Left colon (tissue), 2 donors: ENCODE data around the gene XPO1. TPM values are rescaled to one million over a fixed set of nuclear protein-coding genes. Genes with fewer than 3 reads are reported as not detected.
"Not testable (repeated sequence)": the region's sequence is repeated elsewhere in the genome, so short reads cannot be mapped to it uniquely, and the experiment has no call there.

Experiments
- ATAC-seq: fragments of 200-7000 bp; cut with Tn5 transposase; one replicate; pipeline ENCODE4 v1.9.1; 2020; ENCODE audit warnings: mild to moderate bottlenecking, moderate library complexity
- DNase-seq, 2 donors: peaks; one replicate each; pipeline ENCODE4 v3.0.0-alpha.2; 2020
- intact Hi-C, 2 donors: fragments of 100-400 bp; cut with DNase I in 1 of 2; cut with micrococcal nuclease in 1 of 2; formaldehyde crosslinking; loops; one replicate each; pipeline versions ENCODE4 v1.11.2 to v1.14.0; 2022; cut with DNase I, micrococcal nuclease
- long read RNA-seq: library from polyadenylated mRNA; unstranded; transcript quantifications from one replicate; pipeline ENCODE4 v2.0.0, GENCODE V29; 2021
- total RNA-seq, 2 donors: library from RNA; stranded (reverse); fragmentation: NEBNext Ultra II Directional; extraction: Animal tissue kit (Norgen Biotek cat#: 25700); gene quantifications; one replicate each; pipeline ENCODE4 v1.2.1, GENCODE V29; 2021
- donor health status: DM: no; HTN: no; CAD: no.
- donor health status: DM: yes; HTN: yes; CAD: no.

XPO1 gene
- 10 to 100 TPM; 58.3 to 62.6 TPM for total RNA-seq
- long read RNA-seq, full-length matches to known transcripts: 17 of 35 reads
- long read RNA-seq, partial matches to known transcripts: 11 of 35 reads
- long read RNA-seq, other reads (novel, unspliced or antisense): 7 of 35 reads

- ATAC-seq (peak; percentile 87), DNase-seq (peak; percentile 99)
- intact Hi-C loops: no loop called here
Observed at GRCh38 chr2:61538200-61538919, at the start of gene XPO1. XPO1 (minus strand) TSS chr2:61538356; CDS start chr2:61533897, 4,459 bp downstream.

GRCh38 chr2:61586928-61587327, 48.8 kb upstream of the XPO1 start:
- ATAC-seq, intact Hi-C loops, DNase-seq: not testable (repeated sequence)

GRCh38 chr2:61585383-61585782, 47.2 kb upstream of the XPO1 start:
- ATAC-seq (no peak), DNase-seq (no peak)
- intact Hi-C loops: no loop called here

GRCh38 chr2:61584368-61584767, 46.2 kb upstream of the XPO1 start:
- ATAC-seq, DNase-seq, intact Hi-C loops: not testable (repeated sequence)

- intact Hi-C loops: no loop called here
- no peak for ATAC-seq
Observed at GRCh38 chr2:61582165-61582564, 44.0 kb upstream of the XPO1 start.

GRCh38 chr2:61581716-61582115, 43.6 kb upstream of the XPO1 start:
- intact Hi-C loops: no loop called here
- ATAC-seq (no peak), DNase-seq (no peak)

More at GRCh38 chr2:61582165-61582564, 44.0 kb upstream of the XPO1 start:
- DNase-seq: no peak

- intact Hi-C loops: no loop called here
- DNase-seq: no peak
- ATAC-seq: no peak
Observed at GRCh38 chr2:61575447-61575859, 37.3 kb upstream of the XPO1 start.

GRCh38 chr2:61566566-61566965, 28.4 kb upstream of the XPO1 start:
- no peak for DNase-seq
- no peak for ATAC-seq
- intact Hi-C loops: no loop called here

- ATAC-seq (no peak), DNase-seq (no peak)
- intact Hi-C loops: no loop called here
Observed at GRCh38 chr2:61562615-61563014, 24.5 kb upstream of the XPO1 start.

- ATAC-seq (no peak), DNase-seq (no peak)
- intact Hi-C loops: no loop called here
Observed at GRCh38 chr2:61558160-61558559, 20.0 kb upstream of the XPO1 start.

GRCh38 chr2:61557381-61557780, 19.2 kb upstream of the XPO1 start:
- intact Hi-C loops: no loop called here
- no peak for DNase-seq

GRCh38 chr2:61554604-61555003, 16.4 kb upstream of the XPO1 start:
- ATAC-seq (no peak), DNase-seq (no peak)
- intact Hi-C loops: no loop called here

More at GRCh38 chr2:61557381-61557780, 19.2 kb upstream of the XPO1 start:
- no peak for ATAC-seq

GRCh38 chr2:61550375-61551209, 12.4 kb upstream of the XPO1 start:
- ATAC-seq (no peak), DNase-seq (no peak)
- intact Hi-C loops: no loop called here

- ATAC-seq (no peak), DNase-seq (no peak)
- intact Hi-C loops: no loop called here
Observed at GRCh38 chr2:61549546-61549945, 11.4 kb upstream of the XPO1 start.

GRCh38 chr2:61543062-61543461, 4.9 kb upstream of the XPO1 start:
- ATAC-seq (no peak), DNase-seq (no peak)
- intact Hi-C loops: no loop called here

GRCh38 chr2:61540167-61540566, 2.0 kb upstream of the XPO1 start:
- intact Hi-C loops, DNase-seq, ATAC-seq: not testable (repeated sequence)

- DNase-seq (peak; percentile 19 to 27), ATAC-seq (no peak)
- intact Hi-C loops: no loop called here
Observed at GRCh38 chr2:61538920-61539520, 864 bp upstream of the XPO1 start.

GRCh38 chr2:61537950-61538199, 281 bp downstream of the XPO1 start:
- intact Hi-C loops: no loop called here
- ATAC-seq (no peak), DNase-seq (no peak)

GRCh38 chr2:61537277-61537949, 743 bp downstream of the XPO1 start:
- intact Hi-C loops: no loop called here
- peak; percentile 8 for ATAC-seq
- peak in 1 of 2 donors; percentile 48 for DNase-seq
